Measurements from ENCODE around the gene CAPN10.
A peak's percentile ranks its signal among the peaks of the same experiment; 100 is the strongest.

Gene CAPN10

GRCh38 chr2:240632306-240632721, 45.8 kb downstream of the CAPN10 start:
- DNase-seq (ENCODE audit: low spot score in 2 of 2) (no peak), ATAC-seq (replicated peaks; ENCODE audit: extremely low read depth, poor library complexity, severe bottlenecking) (no peak)
- no peak overlapping the region for H3K4me3 Mint-ChIP-seq
- H3K4me1 Mint-ChIP-seq, result no peaks in the 10 kb centered on the region
- H3K27ac Mint-ChIP-seq (ENCODE audit: low read depth), result no peak overlapping the region
- H3K27me3 Mint-ChIP-seq, result no peaks in the 10 kb centered on the region
- H3K36me3 Mint-ChIP-seq (ENCODE audit: insufficient read depth), result peaks cover 8% of the 10 kb centered on the region
- H3K9me3 Mint-ChIP-seq, result no peaks in the 10 kb centered on the region

GRCh38 chr2:240635121-240635997, 48.8 kb downstream of the CAPN10 start:
- ATAC-seq (replicated peaks; ENCODE audit: extremely low read depth, poor library complexity, severe bottlenecking), result no peak
- peaks cover 10% of the 10 kb centered on the region for H3K36me3 Mint-ChIP-seq (ENCODE audit: insufficient read depth)
- no peaks in the 10 kb centered on the region for H3K4me1 Mint-ChIP-seq

DNA sequence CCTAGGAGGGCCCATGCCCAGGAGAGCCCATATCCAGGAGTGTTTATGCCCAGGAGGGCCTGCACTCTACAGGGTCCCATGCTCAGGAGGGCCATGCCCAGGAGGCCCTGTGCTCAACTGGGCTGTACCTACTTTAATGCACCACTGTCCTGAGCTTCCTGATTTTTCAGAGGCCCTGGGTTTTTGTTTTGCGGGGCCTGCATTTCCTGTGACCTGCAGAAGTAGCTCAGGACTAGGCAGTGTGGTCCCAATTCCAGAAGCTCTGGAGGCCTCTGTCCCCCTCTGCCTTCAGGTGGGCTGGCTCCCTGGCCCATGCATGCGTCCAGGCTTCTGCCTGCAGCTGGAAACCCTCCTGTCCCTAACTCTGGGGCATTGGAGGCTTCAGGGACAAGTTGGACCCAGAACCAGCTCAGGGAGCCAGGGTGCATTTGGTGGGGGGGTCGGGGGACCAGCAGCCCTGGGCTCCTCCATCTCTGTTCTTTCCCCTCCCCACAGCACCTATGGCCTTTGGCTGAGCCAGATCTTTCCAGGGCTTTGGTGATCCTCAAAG, 49.5 kb downstream of the CAPN10 start:
- Mint-ChIP-seq H3K4me3 (no peak overlapping the region), H3K36me3 (ENCODE audit: insufficient read depth) (peaks cover 10% of the 10 kb centered on the region)

More at GRCh38 chr2:240635121-240635997, 48.8 kb downstream of the CAPN10 start:
- no peak for DNase-seq (ENCODE audit: low spot score in 2 of 2)
- Mint-ChIP-seq H3K27ac (ENCODE audit: low read depth) (no peak overlapping the region), H3K9me3 (no peaks in the 10 kb centered on the region), H3K27me3 (no peaks in the 10 kb centered on the region), H3K4me3 (no peak overlapping the region)

DNA sequence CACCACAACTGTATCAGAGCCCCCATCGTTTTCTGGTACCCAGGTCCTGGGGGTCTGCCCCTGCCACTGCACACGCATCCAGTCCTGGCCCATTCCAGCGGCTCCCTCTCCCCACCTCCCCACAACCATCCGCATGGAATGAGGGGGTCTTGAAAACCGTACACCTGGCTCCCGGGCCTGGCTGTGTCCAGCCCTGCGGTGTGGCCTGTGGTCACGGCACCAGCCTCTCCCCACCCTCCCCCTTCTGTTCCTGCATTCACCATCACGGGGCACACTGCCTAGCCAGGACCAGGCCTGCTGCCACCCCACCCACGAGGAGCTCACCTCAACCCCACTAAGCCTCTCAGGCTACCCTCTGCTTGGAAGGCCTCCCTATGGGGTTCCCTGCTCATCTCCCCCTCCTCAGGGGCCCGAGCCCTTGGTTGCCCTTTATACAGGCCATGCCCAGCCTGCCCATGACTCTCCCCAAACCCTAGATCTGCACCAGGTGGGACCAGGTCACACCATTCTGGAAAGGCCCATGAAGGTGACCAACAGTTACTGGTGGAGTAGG, 50.1 kb downstream of the CAPN10 start:
- no peak for ATAC-seq (replicated peaks; ENCODE audit: extremely low read depth, poor library complexity, severe bottlenecking)
- Mint-ChIP-seq H3K9me3 (no peaks in the 10 kb centered on the region), H3K4me1 (no peaks in the 10 kb centered on the region), H3K4me3 (no peak overlapping the region), H3K27ac (ENCODE audit: low read depth) (no peak overlapping the region), H3K36me3 (ENCODE audit: insufficient read depth) (peaks cover 9% of the 10 kb centered on the region), H3K27me3 (no peaks in the 10 kb centered on the region)
- no peak for DNase-seq (ENCODE audit: low spot score in 2 of 2)

More for the DNA sequence above, 49.5 kb downstream of the CAPN10 start:
- no peak overlapping the region for H3K27ac Mint-ChIP-seq (ENCODE audit: low read depth)
- no peak for ATAC-seq (replicated peaks; ENCODE audit: extremely low read depth, poor library complexity, severe bottlenecking)
- DNase-seq (ENCODE audit: low spot score in 2 of 2), result no peak
- no peaks in the 10 kb centered on the region for H3K9me3 Mint-ChIP-seq
- no peaks in the 10 kb centered on the region for H3K27me3 Mint-ChIP-seq
- H3K4me1 Mint-ChIP-seq, result no peaks in the 10 kb centered on the region

DNA sequence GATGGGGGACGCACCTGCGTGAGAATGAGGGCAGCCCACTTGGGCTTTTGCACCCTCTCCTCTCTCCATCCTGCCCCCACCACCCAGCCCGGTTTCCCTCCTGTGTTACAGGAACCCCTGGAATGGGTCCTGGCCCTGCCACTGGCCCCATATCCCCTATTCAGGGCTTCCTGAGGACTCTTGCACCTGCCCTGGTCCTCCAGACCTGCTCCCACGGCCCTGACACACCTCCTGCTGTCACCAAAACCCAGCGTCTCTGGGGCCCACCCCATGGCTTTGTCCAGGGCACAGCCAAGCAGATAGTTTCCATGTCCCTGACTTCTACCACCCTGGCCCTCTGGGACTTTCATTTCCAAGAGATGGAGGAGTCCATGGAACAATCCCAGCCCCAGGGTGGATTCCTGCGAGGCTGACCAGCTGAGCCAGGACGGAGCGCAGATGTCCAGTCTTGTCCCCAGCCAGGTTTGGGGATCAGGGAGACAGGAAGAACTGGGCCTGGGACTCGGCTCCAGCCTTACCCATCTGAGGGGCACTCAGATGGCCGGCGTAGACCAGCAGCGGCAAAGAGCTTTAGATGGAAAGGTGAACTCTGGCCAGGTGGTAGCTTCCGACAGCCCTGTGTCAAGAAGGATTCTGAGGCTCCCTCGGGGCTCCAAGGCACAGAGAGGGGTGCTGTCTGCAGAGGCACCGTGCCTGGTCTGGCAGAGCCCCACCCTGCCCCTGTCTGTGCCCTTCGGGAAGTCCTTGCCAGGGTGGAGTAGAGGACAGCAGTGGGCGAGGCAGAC, 50.8 kb downstream of the CAPN10 start:
- Mint-ChIP-seq H3K36me3 (ENCODE audit: insufficient read depth) (peaks cover 7% of the 10 kb centered on the region), H3K4me3 (no peak overlapping the region), H3K4me1 (no peaks in the 10 kb centered on the region), H3K27me3 (no peaks in the 10 kb centered on the region), H3K9me3 (no peaks in the 10 kb centered on the region), H3K27ac (ENCODE audit: low read depth) (no peak overlapping the region)
- ATAC-seq (replicated peaks; ENCODE audit: extremely low read depth, poor library complexity, severe bottlenecking) (no peak), DNase-seq (ENCODE audit: low spot score in 2 of 2) (no peak)

DNA sequence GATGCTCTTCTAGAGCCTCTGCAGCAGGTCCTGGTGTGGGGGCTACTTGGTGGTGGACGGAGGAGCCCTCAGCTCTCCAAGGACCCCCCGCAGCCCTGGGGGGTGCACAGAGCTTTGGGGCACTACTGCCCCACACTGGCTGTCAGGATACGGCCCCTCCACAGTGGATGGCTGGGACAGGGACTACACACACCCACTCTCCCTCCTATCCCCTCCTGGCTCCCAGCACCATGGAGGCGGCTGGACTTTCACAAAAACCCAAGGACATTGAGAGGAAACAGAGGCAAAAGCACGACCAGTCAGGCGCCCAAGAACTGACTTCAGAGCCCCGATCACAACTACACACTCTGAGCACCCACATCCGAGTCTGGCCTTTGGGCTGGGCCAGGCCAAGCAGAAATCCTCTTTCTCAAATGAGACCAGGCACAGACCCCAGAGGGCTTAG, 51.4 kb downstream of the CAPN10 start:
- no peak overlapping the region for H3K27ac Mint-ChIP-seq (ENCODE audit: low read depth)
- H3K36me3 Mint-ChIP-seq (ENCODE audit: insufficient read depth), result peaks cover 7% of the 10 kb centered on the region
- no peak for ATAC-seq (replicated peaks; ENCODE audit: extremely low read depth, poor library complexity, severe bottlenecking)
- H3K4me3 Mint-ChIP-seq, result no peak overlapping the region
- H3K27me3 Mint-ChIP-seq, result no peaks in the 10 kb centered on the region
- H3K4me1 Mint-ChIP-seq, result no peaks in the 10 kb centered on the region
- DNase-seq (ENCODE audit: low spot score in 2 of 2), result no peak
- H3K9me3 Mint-ChIP-seq, result no peaks in the 10 kb centered on the region

GRCh38 chr2:240638512-240639160, 52.1 kb downstream of the CAPN10 start:
- DNase-seq (ENCODE audit: low spot score in 2 of 2) (no peak), ATAC-seq (replicated peaks; ENCODE audit: extremely low read depth, poor library complexity, severe bottlenecking) (no peak)
- H3K9me3 Mint-ChIP-seq, result no peaks in the 10 kb centered on the region
- H3K36me3 Mint-ChIP-seq (ENCODE audit: insufficient read depth), result peaks cover 8% of the 10 kb centered on the region
- no peak overlapping the region for H3K4me3 Mint-ChIP-seq
- no peaks in the 10 kb centered on the region for H3K4me1 Mint-ChIP-seq
- no peaks in the 10 kb centered on the region for H3K27me3 Mint-ChIP-seq
- no peak overlapping the region for H3K27ac Mint-ChIP-seq (ENCODE audit: low read depth)

GRCh38 chr2:240639566-240639965, 53.0 kb downstream of the CAPN10 start:
- DNase-seq (ENCODE audit: low spot score in 2 of 2) (no peak), ATAC-seq (replicated peaks; ENCODE audit: extremely low read depth, poor library complexity, severe bottlenecking) (no peak)
- Mint-ChIP-seq H3K9me3 (no peaks in the 10 kb centered on the region), H3K4me1 (no peaks in the 10 kb centered on the region), H3K27ac (ENCODE audit: low read depth) (peak overlapping the region; percentile 38), H3K4me3 (no peak overlapping the region), H3K27me3 (no peaks in the 10 kb centered on the region), H3K36me3 (ENCODE audit: insufficient read depth) (peaks cover 8% of the 10 kb centered on the region)

DNA sequence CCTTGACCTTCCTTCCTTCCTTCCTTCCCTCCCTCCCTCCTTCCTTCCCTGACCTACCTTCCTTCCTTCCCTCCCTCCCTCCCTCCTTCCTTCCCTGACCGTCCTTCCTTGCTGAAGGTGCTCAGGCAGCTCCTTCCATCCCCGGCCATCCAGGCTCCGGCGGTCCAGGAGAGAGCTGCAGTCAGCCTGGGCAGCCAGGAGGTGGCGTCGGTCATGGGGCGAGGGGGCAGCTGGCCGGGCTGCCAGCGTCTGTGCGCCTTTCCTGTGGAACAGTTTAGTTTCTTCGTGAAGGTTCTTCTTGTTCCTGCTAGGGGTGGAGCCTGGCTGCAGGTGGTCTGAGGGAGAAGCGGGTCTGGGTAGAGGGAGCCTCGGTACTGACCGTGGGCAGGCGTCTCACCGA, 54.4 kb downstream of the CAPN10 start:
- no peaks in the 10 kb centered on the region for H3K27me3 Mint-ChIP-seq
- no peak for DNase-seq (ENCODE audit: low spot score in 2 of 2)
- H3K27ac Mint-ChIP-seq (ENCODE audit: low read depth), result peak overlapping the region; percentile 71
- no peaks in the 10 kb centered on the region for H3K9me3 Mint-ChIP-seq
- peaks cover 7% of the 10 kb centered on the region for H3K36me3 Mint-ChIP-seq (ENCODE audit: insufficient read depth)
- H3K4me3 Mint-ChIP-seq, result no peak overlapping the region
- peaks cover 3% of the 10 kb centered on the region for H3K4me1 Mint-ChIP-seq
- ATAC-seq (replicated peaks; ENCODE audit: extremely low read depth, poor library complexity, severe bottlenecking), result no peak

- Mint-ChIP-seq H3K27ac (ENCODE audit: low read depth) (no peak overlapping the region), H3K27me3 (peaks cover 2% of the 10 kb centered on the region), H3K36me3 (ENCODE audit: insufficient read depth) (peaks cover 7% of the 10 kb centered on the region), H3K9me3 (no peaks in the 10 kb centered on the region), H3K4me1 (peaks cover 8% of the 10 kb centered on the region), H3K4me3 (no peak overlapping the region)
- DNase-seq (ENCODE audit: low spot score in 2 of 2), result no peak
- ATAC-seq (replicated peaks; ENCODE audit: extremely low read depth, poor library complexity, severe bottlenecking), result no peak
Observed at GRCh38 chr2:240642061-240642805, 55.7 kb downstream of the CAPN10 start.

DNA sequence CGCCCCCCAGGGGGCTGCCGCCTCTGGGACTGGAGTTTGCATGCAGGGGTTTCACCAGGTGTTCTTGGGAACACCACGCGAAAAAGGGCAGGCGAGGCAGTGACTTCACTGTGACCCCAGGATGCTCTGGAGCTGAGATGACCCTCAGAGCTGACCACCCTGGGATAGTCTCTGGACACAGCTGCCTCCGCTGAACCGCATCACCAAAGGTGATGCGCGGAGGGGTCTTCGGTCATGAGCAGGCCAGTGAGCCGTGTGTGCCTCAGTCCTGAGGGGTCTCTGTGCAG, 56.2 kb downstream of the CAPN10 start:
- ATAC-seq (replicated peaks; ENCODE audit: extremely low read depth, poor library complexity, severe bottlenecking), result no peak
- H3K9me3 Mint-ChIP-seq, result no peaks in the 10 kb centered on the region
- H3K4me1 Mint-ChIP-seq, result peaks cover 8% of the 10 kb centered on the region
- H3K27ac Mint-ChIP-seq (ENCODE audit: low read depth), result no peak overlapping the region
- no peak overlapping the region for H3K4me3 Mint-ChIP-seq
- H3K27me3 Mint-ChIP-seq, result peaks cover 7% of the 10 kb centered on the region
- DNase-seq (ENCODE audit: low spot score in 2 of 2), result no peak
- H3K36me3 Mint-ChIP-seq (ENCODE audit: insufficient read depth), result peaks cover 5% of the 10 kb centered on the region

Data from central memory CD8-positive, alpha-beta T cell (primary cell).